ENCODE data around the gene UVRAG.

Gene UVRAG

DNA sequence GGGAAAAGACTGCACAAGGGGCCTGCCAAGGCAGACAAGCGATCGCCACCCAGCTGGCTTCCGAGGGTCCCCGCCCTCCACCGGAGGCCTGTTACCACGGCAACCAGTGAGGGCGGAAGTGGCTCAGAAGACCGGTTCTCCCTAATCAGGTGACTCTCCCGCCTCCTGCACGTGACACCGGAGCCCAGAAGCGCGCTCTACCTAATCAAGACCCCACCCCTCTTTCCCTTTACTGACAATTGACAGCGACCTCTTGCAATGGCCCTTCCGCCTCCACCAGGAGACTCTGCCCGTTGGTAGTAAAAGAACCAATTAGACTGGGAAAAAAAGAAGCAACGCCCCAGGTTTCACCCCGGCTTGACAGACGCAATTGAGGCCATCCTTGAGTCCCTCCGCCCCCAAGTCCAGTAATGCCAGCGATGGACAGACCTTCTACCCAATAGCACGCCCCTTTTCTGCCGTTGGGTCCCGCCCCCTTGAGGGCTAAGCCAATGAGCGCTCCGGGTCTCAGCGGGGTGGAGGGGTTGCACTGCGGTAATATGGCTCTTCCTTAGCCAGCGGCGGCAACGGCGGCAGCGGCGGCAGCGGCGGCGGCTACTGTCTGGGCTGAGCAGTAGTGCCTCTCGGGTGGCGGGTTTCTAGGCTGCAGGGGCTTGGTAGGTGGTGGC is at the start of gene UVRAG:
Gene UVRAG, plus strand, starts transcription at position 534 of the 668 bp plus-strand sequence. CDS start 198 bp downstream, outside the sequence.
- no peaks in the 10 kb centered on the region for H3K9me3 Mint-ChIP-seq
- no peak within 1 kb of the TSS for H3K4me3 Mint-ChIP-seq
- peak; percentile 99 for DNase-seq
- peaks cover 7 to 12% of the 10 kb centered on the region in 2 donors for H3K36me3 Mint-ChIP-seq
- H3K4me1 Mint-ChIP-seq: peaks cover 43 to 48% of the 10 kb centered on the region in 2 donors
- ATAC-seq (replicated peaks): peak; percentile 83 to 87
- no peaks in the 10 kb centered on the region for H3K27me3 Mint-ChIP-seq
- H3K27ac Mint-ChIP-seq: peak within 1 kb of the TSS; percentile 98

DNA sequence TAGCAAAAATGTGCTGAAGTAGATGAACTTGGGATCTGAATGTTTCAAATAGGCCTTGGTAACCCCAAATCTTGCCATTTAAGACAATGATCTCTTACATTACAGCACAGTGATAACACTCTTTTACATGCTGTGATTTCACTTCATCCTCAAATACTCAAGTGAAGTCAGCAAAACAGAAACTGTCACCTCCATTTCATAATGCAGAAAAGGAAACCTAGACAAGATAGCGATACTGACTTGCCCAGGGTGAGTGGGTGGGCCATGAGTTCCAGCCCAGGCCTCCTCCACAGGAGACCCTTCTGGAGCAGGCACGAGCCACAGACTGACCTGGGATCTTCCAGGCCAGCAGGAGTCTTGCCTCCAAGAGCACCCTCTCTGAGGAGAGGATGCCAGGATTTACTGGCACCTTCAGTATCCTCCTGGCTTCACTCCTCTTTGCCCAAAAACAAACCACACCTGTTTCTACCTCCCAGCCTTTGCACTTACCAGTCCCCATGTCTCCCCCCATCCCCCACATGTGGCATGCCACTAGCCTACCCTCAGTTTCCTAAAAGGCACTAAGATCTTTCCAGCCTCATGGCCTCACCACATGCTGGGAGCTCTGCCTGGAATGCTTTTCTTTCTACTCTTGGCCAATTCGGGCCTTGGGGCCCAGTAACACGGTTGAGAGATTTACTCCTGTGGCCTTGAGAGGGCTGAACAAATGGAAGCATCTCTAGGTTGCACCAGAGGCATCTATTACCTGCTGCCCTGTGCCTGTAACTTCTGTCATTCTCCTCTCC is 48.4 kb upstream of the UVRAG start:
- Mint-ChIP-seq H3K4me1 (peaks cover 32 to 37% of the 10 kb centered on the region in 2 donors), H3K9me3 (no peaks in the 10 kb centered on the region), H3K27ac (no peak overlapping the region), H3K27me3 (peaks cover 0 to 6% of the 10 kb centered on the region in 2 donors), H3K4me3 (no peak overlapping the region), H3K36me3 (peaks cover 0 to 3% of the 10 kb centered on the region in 2 donors)
- DNase-seq: no peak
- ATAC-seq (replicated peaks): no peak

DNA sequence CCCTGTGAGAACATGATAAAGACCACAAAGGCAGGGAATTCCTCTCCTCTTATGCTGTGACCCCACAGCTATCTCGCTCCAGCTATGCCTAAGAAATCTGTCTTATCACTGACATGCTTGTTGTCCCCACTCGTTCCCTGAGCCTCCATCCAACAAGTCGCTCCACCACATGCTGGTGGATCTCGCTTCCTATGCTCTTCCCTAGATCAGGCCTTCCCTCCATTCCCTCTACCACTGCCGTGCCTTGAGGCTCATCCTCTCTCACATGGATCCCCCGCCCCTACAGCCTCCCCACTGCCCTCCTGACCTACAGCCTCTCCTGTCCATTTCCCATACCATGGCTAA is 47.8 kb upstream of the UVRAG start:
- DNase-seq: no peak
- Mint-ChIP-seq H3K27me3 (peaks cover 0 to 6% of the 10 kb centered on the region in 2 donors), H3K4me1 (peaks cover 37 to 43% of the 10 kb centered on the region in 2 donors), H3K4me3 (peak overlapping the region in 1 of 2 donors; percentile 82), H3K27ac (peak overlapping the region; percentile 97), H3K9me3 (no peaks in the 10 kb centered on the region), H3K36me3 (peaks cover 0 to 4% of the 10 kb centered on the region in 2 donors)
- no peak for ATAC-seq (replicated peaks)

DNA sequence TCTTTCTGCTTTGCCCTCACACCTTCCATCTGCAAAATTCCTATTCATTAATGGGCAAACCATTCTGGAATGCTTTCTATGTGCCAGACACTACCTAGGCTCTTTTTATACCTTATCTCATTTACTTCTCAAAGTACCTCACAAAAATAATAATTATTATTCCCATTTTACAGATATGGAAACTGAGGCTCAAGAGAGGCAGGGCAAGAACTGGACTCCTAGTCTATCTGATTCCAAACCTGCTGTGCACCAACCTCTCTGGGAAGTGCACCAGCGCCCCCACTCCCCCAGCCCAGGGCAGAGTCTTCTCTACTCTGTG is 47.3 kb upstream of the UVRAG start:
- ATAC-seq (replicated peaks) (no peak), DNase-seq (no peak)
- H3K4me1 Mint-ChIP-seq: peaks cover 42 to 48% of the 10 kb centered on the region in 2 donors
- H3K9me3 Mint-ChIP-seq: no peaks in the 10 kb centered on the region
- peaks cover 0 to 6% of the 10 kb centered on the region in 2 donors for H3K27me3 Mint-ChIP-seq
- peak overlapping the region; percentile 80 to 82 for H3K4me3 Mint-ChIP-seq
- H3K27ac Mint-ChIP-seq: peak overlapping the region; percentile 97
- H3K36me3 Mint-ChIP-seq: peaks cover 0 to 9% of the 10 kb centered on the region in 2 donors

DNA sequence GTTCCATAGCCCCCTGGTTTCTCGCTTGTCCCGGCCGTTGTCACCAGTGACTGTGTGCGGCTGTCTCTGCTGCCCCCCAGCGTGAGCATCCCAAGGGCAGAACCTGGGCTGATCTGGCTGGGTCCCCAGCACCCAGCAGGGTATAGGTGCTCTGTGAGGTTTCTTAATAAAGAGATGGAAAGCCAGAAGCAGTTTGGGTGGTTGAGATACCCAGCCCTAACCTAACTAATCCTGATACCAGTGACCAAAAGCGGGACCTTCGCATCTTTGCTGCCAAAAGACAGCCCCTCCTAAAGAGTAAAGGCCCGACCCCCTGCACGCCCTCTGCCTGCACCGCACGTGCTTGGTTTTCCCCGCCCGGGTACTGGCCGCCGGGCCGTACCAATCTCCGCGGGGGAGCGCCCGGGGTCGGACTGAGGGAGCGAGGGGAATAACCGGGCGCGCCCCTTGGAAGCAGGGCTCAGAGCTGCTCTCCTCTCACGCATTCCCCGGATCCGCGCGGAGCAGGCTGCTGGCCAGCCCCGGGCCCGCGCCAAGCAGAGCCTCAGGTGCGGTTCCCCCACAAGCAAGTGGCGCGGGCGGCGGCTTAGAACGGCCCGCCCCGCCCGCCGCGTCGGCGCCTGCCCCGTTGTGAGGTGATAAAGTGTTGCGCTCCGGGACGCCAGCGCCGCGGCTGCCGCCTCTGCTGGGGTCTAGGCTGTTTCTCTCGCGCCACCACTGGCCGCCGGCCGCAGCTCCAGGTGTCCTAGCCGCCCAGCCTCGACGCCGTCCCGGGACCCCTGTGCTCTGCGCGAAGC is 46.7 kb upstream of the UVRAG start, which contains the start of gene DGAT2:
Gene DGAT2, plus strand, starts transcription at position 667 of the 797 bp plus-strand sequence. CDS start 214 bp downstream, outside the sequence.
- Mint-ChIP-seq H3K9me3 (no peaks in the 10 kb centered on the region), H3K4me3 (peak within 1 kb of the TSS; percentile 80 to 82), H3K27ac (peak within 1 kb of the TSS; percentile 97), H3K36me3 (peaks cover 0 to 9% of the 10 kb centered on the region in 2 donors), H3K4me1 (peaks cover 47 to 54% of the 10 kb centered on the region in 2 donors), H3K27me3 (peaks cover 0 to 6% of the 10 kb centered on the region in 2 donors)
- ATAC-seq (replicated peaks): peak; percentile 76 to 83
- DNase-seq: peak; percentile 78

DNA sequence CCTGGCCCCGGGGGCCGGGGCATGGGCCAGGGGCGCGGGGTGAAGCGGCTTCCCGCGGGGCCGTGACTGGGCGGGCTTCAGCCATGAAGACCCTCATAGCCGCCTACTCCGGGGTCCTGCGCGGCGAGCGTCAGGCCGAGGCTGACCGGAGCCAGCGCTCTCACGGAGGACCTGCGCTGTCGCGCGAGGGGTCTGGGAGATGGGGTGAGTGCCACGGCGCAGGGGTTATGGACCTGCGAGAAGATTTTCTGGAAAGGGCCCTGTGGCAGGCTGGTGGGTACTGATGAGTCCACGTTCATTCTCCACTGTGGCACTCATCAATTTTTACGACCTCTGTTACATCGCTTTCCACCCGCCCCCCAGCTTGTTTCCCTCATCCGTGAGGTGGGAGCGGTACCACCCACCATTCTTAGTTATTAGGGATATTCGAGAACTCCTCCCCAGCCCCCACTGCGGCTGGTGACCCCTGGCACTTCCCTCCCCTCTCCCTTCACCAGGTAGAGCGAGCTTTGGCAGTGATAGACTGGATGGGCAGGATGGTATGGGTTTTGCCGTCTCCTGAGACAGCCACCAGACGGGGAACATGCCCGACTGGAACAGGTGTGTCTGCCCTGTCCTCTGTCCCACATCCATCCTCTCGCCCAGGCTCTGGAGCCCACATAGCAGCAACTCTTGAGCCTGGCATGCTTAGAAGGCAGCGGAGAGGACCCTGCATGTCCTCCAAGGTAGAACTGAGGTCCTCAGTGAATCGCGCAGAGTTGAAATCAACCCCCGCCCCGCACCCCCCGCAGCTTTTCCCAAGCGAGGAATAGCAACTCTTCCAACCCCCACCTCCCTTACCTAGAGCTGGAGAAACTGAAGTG is 45.9 kb upstream of the UVRAG start:
- DNase-seq (no peak), ATAC-seq (replicated peaks) (peak in 1 of 2 donors; percentile 1)
- peak overlapping the region; percentile 82 for H3K27ac Mint-ChIP-seq
- peaks cover 0 to 6% of the 10 kb centered on the region in 2 donors for H3K27me3 Mint-ChIP-seq
- peaks cover 53 to 62% of the 10 kb centered on the region in 2 donors for H3K4me1 Mint-ChIP-seq
- peaks cover 2 to 3% of the 10 kb centered on the region in 2 donors for H3K9me3 Mint-ChIP-seq
- peak overlapping the region; percentile 80 to 82 for H3K4me3 Mint-ChIP-seq
- H3K36me3 Mint-ChIP-seq: peaks cover 4 to 14% of the 10 kb centered on the region in 2 donors

DNA sequence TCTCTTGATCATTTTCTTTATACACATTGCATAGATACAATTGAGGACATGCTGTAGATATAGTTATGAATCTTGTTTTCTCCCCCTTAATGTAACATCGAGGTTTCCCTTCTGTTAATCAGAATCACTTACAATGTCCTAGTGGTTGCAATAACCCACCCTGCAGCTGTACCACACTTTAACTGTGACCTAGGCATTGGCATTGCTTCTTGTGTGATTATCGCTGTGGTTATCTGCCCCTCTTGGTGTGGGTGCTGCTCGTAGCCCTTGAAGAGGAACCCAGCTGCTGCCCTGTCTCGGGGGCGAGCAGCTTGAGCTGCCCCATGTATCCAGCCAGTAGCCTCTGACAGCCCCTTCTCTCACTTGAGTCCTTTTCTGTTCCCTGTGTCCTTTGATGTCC is 44.9 kb upstream of the UVRAG start:
- Mint-ChIP-seq H3K36me3 (peaks cover 4 to 15% of the 10 kb centered on the region in 2 donors), H3K9me3 (peaks cover 2 to 3% of the 10 kb centered on the region in 2 donors), H3K4me3 (peak overlapping the region; percentile 80 to 82), H3K4me1 (peaks cover 55 to 72% of the 10 kb centered on the region in 2 donors), H3K27me3 (peaks cover 0 to 6% of the 10 kb centered on the region in 2 donors), H3K27ac (peak overlapping the region; percentile 80)
- DNase-seq: no peak
- ATAC-seq (replicated peaks): no peak

DNA sequence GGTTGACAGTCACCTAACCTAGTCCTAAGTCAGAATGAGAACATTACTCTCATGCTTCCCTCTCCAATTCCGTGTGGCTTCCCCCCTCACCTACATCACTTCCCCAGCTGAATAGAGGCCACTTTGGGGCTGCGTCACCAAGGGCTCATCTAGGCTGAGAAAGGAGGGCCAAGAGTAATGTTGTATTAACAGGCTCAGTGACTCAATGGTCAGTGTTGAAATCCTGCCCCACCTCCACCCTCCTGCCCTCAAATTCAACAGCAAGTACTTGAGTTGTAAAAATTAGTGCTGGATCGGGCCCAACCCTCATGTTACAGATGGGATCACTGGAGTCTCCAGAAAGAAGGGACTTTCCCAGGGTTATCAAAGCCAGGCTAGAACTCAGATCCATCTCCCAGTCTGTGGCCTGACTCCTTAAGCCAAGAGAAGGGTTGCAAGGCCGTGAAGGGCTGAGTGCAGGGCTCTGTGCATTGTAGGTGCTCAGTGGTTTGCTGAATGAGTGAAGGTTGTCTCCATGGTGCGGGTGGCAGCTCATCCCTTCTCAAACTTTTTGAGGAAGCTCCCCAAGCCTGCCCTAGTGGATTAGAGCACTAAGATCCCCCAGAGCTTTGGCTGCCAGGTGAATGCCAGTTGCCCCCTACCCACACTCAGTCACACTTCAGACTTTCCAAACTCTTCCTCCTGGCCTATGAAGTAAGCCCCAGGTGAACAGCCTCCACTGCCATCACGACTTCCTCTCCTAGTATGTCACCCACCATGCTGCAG is 43.2 kb upstream of the UVRAG start:
- Mint-ChIP-seq H3K27ac (peak overlapping the region; percentile 95), H3K9me3 (peaks cover 2 to 3% of the 10 kb centered on the region in 2 donors), H3K27me3 (no peaks in the 10 kb centered on the region), H3K4me3 (no peak overlapping the region), H3K36me3 (peaks cover 17 to 31% of the 10 kb centered on the region in 2 donors), H3K4me1 (peaks cover 61 to 89% of the 10 kb centered on the region in 2 donors)
- DNase-seq (no peak), ATAC-seq (replicated peaks) (no peak)

DNA sequence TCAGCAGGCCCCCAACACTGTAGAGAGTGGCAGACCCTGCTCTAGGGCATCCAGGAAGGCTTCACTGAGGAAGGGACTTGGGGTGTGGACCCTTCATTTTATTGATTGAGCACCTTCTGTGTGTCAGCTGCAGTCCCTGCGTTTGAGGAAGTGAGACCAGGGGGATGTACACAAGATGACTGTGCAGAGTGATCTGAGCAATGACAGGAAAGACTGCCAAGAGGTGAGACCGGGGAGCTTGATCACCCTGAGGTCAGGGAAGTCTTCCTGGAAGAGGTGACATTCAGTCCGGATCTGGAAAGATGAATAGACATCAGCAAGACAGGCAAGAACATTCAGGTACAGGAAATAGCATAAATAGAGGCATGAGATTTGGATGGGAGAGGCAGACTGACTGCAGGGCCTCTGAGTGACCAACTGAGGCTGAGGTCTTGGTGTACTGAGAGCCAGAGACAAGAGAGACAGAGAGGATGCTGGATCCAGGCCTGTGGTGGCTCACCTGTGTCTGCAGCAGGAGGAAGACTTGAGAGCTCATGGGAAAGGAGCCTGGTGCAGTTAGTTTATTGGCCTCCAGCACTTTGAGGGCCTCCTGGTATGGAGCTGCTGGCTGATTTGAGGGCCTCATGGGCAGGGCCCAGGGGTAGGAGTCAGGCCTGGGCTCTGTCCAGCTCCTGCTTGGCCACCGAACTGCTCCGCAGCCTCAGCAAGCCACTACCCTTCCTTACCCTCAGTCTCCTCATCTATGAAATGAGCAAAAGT is 41.2 kb upstream of the UVRAG start:
- Mint-ChIP-seq H3K4me1 (peaks cover 67 to 94% of the 10 kb centered on the region in 2 donors), H3K27me3 (no peaks in the 10 kb centered on the region), H3K27ac (peak overlapping the region; percentile 95), H3K36me3 (peaks cover 20 to 43% of the 10 kb centered on the region in 2 donors), H3K4me3 (peak overlapping the region in 1 of 2 donors; percentile 45), H3K9me3 (peaks cover 2 to 3% of the 10 kb centered on the region in 2 donors)
- peak; percentile 75 for DNase-seq
- peak; percentile 90 to 92 for ATAC-seq (replicated peaks)

DNA sequence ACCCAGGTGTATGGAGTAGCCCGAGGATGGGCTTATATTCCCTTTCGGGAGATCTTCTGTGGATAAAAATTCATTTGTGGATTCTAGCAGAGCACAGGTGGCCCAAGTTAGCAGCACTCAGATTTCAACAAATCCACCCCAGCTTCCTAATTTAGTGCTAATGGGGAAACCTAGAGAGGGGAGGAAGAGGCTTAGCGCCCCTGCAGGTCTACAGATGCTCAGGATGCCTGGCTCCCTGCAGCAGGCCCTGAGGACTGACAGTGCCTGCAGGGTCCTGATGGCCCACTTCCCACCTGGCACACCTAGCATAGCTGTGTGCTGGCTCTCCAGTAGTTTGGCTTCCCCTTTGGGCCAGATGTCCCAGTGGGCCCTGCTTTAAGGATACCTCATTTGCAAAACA is 40.0 kb upstream of the UVRAG start:
- Mint-ChIP-seq H3K4me1 (peaks cover 63 to 89% of the 10 kb centered on the region in 2 donors), H3K27ac (peak overlapping the region; percentile 11), H3K36me3 (peaks cover 23 to 48% of the 10 kb centered on the region in 2 donors), H3K4me3 (no peak overlapping the region), H3K27me3 (no peaks in the 10 kb centered on the region), H3K9me3 (peaks cover 2 to 3% of the 10 kb centered on the region in 2 donors)
- ATAC-seq (replicated peaks): no peak
- DNase-seq: no peak

DNA sequence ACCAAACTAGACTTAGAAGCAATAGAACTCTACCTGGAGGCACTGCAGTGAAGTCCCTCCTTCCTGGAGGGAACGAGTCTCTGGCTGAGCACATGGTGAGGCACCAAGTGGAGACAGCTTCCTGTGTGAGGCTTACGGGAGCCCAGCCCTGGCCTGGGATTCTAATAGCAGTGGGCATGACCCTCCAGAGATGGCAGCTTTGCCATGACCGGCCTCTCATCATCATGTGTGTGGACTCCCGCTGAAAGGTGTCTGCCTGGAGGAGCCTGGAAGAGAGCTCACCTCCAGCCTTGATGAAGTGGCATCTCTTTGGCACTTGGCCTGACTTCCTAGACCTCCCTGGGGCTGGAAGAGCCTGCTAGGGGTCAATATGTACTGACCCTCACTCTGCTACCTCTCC is 38.5 kb upstream of the UVRAG start:
- Mint-ChIP-seq H3K27me3 (no peaks in the 10 kb centered on the region), H3K4me1 (peaks cover 49 to 77% of the 10 kb centered on the region in 2 donors), H3K4me3 (no peak overlapping the region), H3K9me3 (peaks cover 2 to 3% of the 10 kb centered on the region in 2 donors), H3K36me3 (peaks cover 27 to 53% of the 10 kb centered on the region in 2 donors), H3K27ac (no peak overlapping the region)
- ATAC-seq (replicated peaks) (no peak), DNase-seq (no peak)

DNA sequence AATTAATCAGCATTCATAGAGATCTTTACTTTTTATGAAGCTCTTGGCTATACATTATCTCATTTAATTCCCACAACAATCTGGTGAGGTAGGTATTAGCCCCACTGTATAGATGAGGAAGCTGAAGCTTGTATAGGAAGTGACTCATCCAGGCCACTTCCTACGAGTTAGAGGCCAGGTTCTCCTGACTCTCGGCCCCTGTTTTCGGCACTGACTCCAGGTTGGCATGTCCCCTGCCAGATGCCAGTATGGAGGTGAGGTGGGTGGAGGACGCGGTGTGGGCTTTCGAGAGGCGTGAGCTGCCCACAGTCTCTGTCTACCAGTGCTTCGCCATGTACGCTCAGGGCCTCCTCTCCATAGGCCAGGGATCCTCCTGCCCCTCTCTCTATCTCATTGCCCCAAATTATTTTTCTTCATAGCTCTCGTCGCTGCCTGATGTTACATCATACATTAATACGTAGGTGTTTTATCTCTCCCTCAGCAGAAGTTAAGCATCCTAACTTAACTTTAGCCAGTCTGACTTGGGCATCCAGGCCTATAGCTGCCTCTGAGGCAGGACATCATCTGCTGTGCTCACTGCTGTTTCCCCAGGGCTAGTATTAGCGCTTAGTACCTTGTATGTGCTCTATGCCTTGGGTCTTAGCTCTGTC is 37.4 kb upstream of the UVRAG start:
- no peak for DNase-seq
- Mint-ChIP-seq H3K4me1 (peaks cover 40 to 66% of the 10 kb centered on the region in 2 donors), H3K36me3 (peaks cover 27 to 52% of the 10 kb centered on the region in 2 donors), H3K9me3 (peaks cover 2 to 3% of the 10 kb centered on the region in 2 donors), H3K27ac (peak overlapping the region; percentile 42), H3K4me3 (no peak overlapping the region), H3K27me3 (no peaks in the 10 kb centered on the region)
- ATAC-seq (replicated peaks): no peak

All from stimulated activated naive B cell treated with anti-CD40 and anti-IgM and Interleukin-4, amounts not matched to agents 10 μg/mL and 1 μg/mL and 100 μg/mL, for 72 hours (primary cell).